ENCODE results near the gene ZSWIM6. TPM values are rescaled to one million over a fixed set of nuclear protein-coding genes. Genes with fewer than 3 reads are reported as not detected.
A peak's percentile ranks its signal among the peaks of the same experiment; 100 is the strongest.

Gene ZSWIM6
- total RNA-seq, 1 donor from 2014 or later = 20.7 TPM

GRCh38 chr5:61334868-61335615, 3.0 kb downstream of the ZSWIM6 start:
- DNase-seq (ENCODE audit: extremely low spot score, unreplicated experiment) = no peak

GRCh38 chr5:61339764-61340163, 7.7 kb downstream of the ZSWIM6 start:
- no peaks in the 10 kb centered on the region for H3K27me3 Mint-ChIP-seq (ENCODE audit: unreplicated experiment)
- TF ChIP-seq, protein P1, sequence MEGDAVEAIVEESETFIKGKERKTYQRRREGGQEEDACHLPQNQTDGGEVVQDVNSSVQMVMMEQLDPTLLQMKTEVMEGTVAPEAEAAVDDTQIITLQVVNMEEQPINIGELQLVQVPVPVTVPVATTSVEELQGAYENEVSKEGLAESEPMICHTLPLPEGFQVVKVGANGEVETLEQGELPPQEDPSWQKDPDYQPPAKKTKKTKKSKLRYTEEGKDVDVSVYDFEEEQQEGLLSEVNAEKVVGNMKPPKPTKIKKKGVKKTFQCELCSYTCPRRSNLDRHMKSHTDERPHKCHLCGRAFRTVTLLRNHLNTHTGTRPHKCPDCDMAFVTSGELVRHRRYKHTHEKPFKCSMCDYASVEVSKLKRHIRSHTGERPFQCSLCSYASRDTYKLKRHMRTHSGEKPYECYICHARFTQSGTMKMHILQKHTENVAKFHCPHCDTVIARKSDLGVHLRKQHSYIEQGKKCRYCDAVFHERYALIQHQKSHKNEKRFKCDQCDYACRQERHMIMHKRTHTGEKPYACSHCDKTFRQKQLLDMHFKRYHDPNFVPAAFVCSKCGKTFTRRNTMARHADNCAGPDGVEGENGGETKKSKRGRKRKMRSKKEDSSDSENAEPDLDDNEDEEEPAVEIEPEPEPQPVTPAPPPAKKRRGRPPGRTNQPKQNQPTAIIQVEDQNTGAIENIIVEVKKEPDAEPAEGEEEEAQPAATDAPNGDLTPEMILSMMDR (IDR thresholded peaks at IDR 0.05) = no peak
- no peak overlapping the region for H3K27ac Mint-ChIP-seq (ENCODE audit: unreplicated experiment)
- H3K4me1 Mint-ChIP-seq (ENCODE audit: unreplicated experiment) = peaks cover 80% of the 10 kb centered on the region
- no peak overlapping the region for H3K4me3 Mint-ChIP-seq (ENCODE audit: unreplicated experiment)
- H3K9me3 Mint-ChIP-seq (ENCODE audit: unreplicated experiment) = no peaks in the 10 kb centered on the region
- H3K36me3 Mint-ChIP-seq (ENCODE audit: unreplicated experiment) = peaks cover 6% of the 10 kb centered on the region
- DNase-seq (ENCODE audit: extremely low spot score, unreplicated experiment) = no peak

More at GRCh38 chr5:61334868-61335615, 3.0 kb downstream of the ZSWIM6 start:
- Mint-ChIP-seq H3K4me1 (ENCODE audit: unreplicated experiment) (peaks cover 56% of the 10 kb centered on the region), H3K27ac (ENCODE audit: unreplicated experiment) (peak overlapping the region; percentile 75), H3K27me3 (ENCODE audit: unreplicated experiment) (no peaks in the 10 kb centered on the region), H3K36me3 (ENCODE audit: unreplicated experiment) (peaks cover 6% of the 10 kb centered on the region), H3K9me3 (ENCODE audit: unreplicated experiment) (no peaks in the 10 kb centered on the region), H3K4me3 (ENCODE audit: unreplicated experiment) (peak overlapping the region; percentile 93)
- TF ChIP-seq, protein P1 (IDR thresholded peaks at IDR 0.05) = no peak

- H3K27me3 Mint-ChIP-seq (ENCODE audit: unreplicated experiment) = no peaks in the 10 kb centered on the region
- H3K36me3 Mint-ChIP-seq (ENCODE audit: unreplicated experiment) = peaks cover 6% of the 10 kb centered on the region
- TF ChIP-seq, protein P1 (IDR thresholded peaks at IDR 0.05) = no peak
- peaks cover 79% of the 10 kb centered on the region for H3K4me1 Mint-ChIP-seq (ENCODE audit: unreplicated experiment)
- no peak for DNase-seq (ENCODE audit: extremely low spot score, unreplicated experiment)
- H3K9me3 Mint-ChIP-seq (ENCODE audit: unreplicated experiment) = no peaks in the 10 kb centered on the region
- no peak overlapping the region for H3K27ac Mint-ChIP-seq (ENCODE audit: unreplicated experiment)
- H3K4me3 Mint-ChIP-seq (ENCODE audit: unreplicated experiment) = no peak overlapping the region
These were observed 8.8 kb downstream of the ZSWIM6 start for GRCh38 chr5:61340775-61341361.

- H3K27ac Mint-ChIP-seq (ENCODE audit: unreplicated experiment) = no peak overlapping the region
- TF ChIP-seq, protein P1 (IDR thresholded peaks at IDR 0.05) = no peak
- H3K4me1 Mint-ChIP-seq (ENCODE audit: unreplicated experiment) = peaks cover 80% of the 10 kb centered on the region
- H3K27me3 Mint-ChIP-seq (ENCODE audit: unreplicated experiment) = no peaks in the 10 kb centered on the region
- DNase-seq (ENCODE audit: extremely low spot score, unreplicated experiment) = no peak
- peaks cover 3% of the 10 kb centered on the region for H3K36me3 Mint-ChIP-seq (ENCODE audit: unreplicated experiment)
- H3K4me3 Mint-ChIP-seq (ENCODE audit: unreplicated experiment) = no peak overlapping the region
- no peaks in the 10 kb centered on the region for H3K9me3 Mint-ChIP-seq (ENCODE audit: unreplicated experiment)
These were observed 10.0 kb downstream of the ZSWIM6 start for GRCh38 chr5:61342071-61342501.

DNA sequence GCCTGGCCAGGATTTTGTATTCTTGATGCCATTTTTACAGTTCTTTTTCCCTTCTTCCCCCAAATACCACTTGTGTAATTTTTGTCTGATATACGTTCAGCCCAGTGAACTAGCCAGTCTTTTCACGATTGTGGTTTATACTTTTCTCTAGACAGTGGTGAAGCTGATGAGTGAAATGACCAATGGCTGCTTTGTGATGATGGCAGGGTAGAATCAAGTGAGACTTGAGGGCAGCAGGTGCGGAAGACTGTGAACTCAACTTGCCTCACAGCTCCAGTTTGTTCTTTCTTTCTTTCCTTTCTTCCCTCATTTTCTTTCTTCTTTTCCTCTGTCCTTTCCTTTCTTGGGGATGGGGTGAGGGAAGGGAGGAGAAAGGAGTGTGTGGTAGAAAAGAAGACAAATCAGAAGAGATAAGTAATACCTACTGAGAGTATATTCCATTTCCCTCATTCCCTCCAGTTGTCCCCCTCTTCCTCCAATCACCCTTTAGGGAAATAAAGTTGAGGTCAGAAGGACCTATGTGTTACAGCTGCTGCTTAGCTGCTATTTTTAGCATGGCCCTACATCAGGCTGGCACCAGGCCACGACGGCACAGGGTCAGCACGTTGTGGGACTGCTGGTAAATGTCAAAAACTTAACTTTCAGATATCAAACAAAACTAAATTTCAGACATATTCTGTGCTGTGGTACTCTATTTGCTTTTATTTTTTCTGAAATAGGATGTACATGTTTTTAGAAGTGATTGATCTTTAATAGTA, 12.3 kb downstream of the ZSWIM6 start:
- DNase-seq (ENCODE audit: extremely low spot score, unreplicated experiment) = no peak
- no peaks in the 10 kb centered on the region for H3K27me3 Mint-ChIP-seq (ENCODE audit: unreplicated experiment)
- H3K36me3 Mint-ChIP-seq (ENCODE audit: unreplicated experiment) = no peaks in the 10 kb centered on the region
- H3K4me3 Mint-ChIP-seq (ENCODE audit: unreplicated experiment) = no peak overlapping the region
- H3K4me1 Mint-ChIP-seq (ENCODE audit: unreplicated experiment) = peaks cover 69% of the 10 kb centered on the region
- peak overlapping the region; percentile 40 for H3K27ac Mint-ChIP-seq (ENCODE audit: unreplicated experiment)
- TF ChIP-seq, protein P1 (IDR thresholded peaks at IDR 0.05) = no peak
- H3K9me3 Mint-ChIP-seq (ENCODE audit: unreplicated experiment) = no peaks in the 10 kb centered on the region

Measured in osteocyte (in vitro differentiated cells).